ENCODE measurements around the gene CDH11. TPM values are rescaled to one million over a fixed set of nuclear protein-coding genes. Genes with fewer than 3 reads are reported as not detected.

Gene CDH11
- 100 to 1,000 TPM in 2 of 4 donors, 10 to 100 TPM in 2; 51.8 to 661 (median 96.5) TPM for total RNA-seq

- intact Hi-C loops (cut with DNase I; ENCODE audit: low total_unique reads) = no loop called here
- no peaks in the 10 kb centered on the region for H3K36me3 ChIP-seq
- H3K9me3 ChIP-seq = no peaks in the 10 kb centered on the region
- no peaks in the 10 kb centered on the region for H3K27me3 ChIP-seq
- H3K4me3 ChIP-seq = peak within 1 kb of the TSS; percentile 68 to 90
- peak; percentile 78 to 83 for DNase-seq
- H3K27ac ChIP-seq = peak within 1 kb of the TSS; percentile 94
- no peaks in the 10 kb centered on the region for H3K4me1 ChIP-seq
- peak; percentile 28 to 87 (median 52) for TF ChIP-seq CTCF (IDR thresholded peaks at IDR 0.05)
- TF ChIP-seq POLR2A (IDR thresholded peaks at IDR 0.05) = peak; percentile 41 to 65
Measured at GRCh38 chr16:65121870-65122723, at the start of gene CDH11. Gene CDH11 (minus strand): TSS chr16:65122063. CDS start chr16:65004869, 117,194 bp downstream.

GRCh38 chr16:65154321-65154720, 32.5 kb upstream of the CDH11 start:
- TF ChIP-seq CTCF (IDR thresholded peaks at IDR 0.05) (no peak), POLR2A (IDR thresholded peaks at IDR 0.05) (no peak)
- Histone ChIP-seq H3K36me3 (no peaks in the 10 kb centered on the region), H3K27ac (no peak overlapping the region), H3K9me3 (no peaks in the 10 kb centered on the region), H3K27me3 (no peaks in the 10 kb centered on the region), H3K4me1 (no peaks in the 10 kb centered on the region), H3K4me3 (no peak overlapping the region)
- DNase-seq = no peak
- intact Hi-C loops (cut with DNase I; ENCODE audit: low total_unique reads) = no loop called here

GRCh38 chr16:65153365-65154105, 31.7 kb upstream of the CDH11 start:
- no peaks in the 10 kb centered on the region for H3K27me3 ChIP-seq
- no peaks in the 10 kb centered on the region for H3K9me3 ChIP-seq
- no peaks in the 10 kb centered on the region for H3K4me1 ChIP-seq
- intact Hi-C loops (cut with DNase I; ENCODE audit: low total_unique reads) = no loop called here
- H3K27ac ChIP-seq = no peak overlapping the region
- no peaks in the 10 kb centered on the region for H3K36me3 ChIP-seq
- no peak overlapping the region for H3K4me3 ChIP-seq
- DNase-seq = no peak
- TF ChIP-seq CTCF (IDR thresholded peaks at IDR 0.05) (no peak), POLR2A (IDR thresholded peaks at IDR 0.05) (no peak)

- TF ChIP-seq POLR2A (IDR thresholded peaks at IDR 0.05) (no peak), CTCF (IDR thresholded peaks at IDR 0.05) (no peak)
- H3K27me3 ChIP-seq = no peaks in the 10 kb centered on the region
- no peak for DNase-seq
- no peaks in the 10 kb centered on the region for H3K36me3 ChIP-seq
- no peaks in the 10 kb centered on the region for H3K9me3 ChIP-seq
- H3K27ac ChIP-seq = no peak overlapping the region
- no peak overlapping the region for H3K4me3 ChIP-seq
- no peaks in the 10 kb centered on the region for H3K4me1 ChIP-seq
- intact Hi-C loops (cut with DNase I; ENCODE audit: low total_unique reads) = no loop called here
Measured at GRCh38 chr16:65148804-65149203, 26.9 kb upstream of the CDH11 start.

- intact Hi-C loops (cut with DNase I; ENCODE audit: low total_unique reads) = no loop called here
- no peak for TF ChIP-seq POLR2A (IDR thresholded peaks at IDR 0.05)
- TF ChIP-seq CTCF (IDR thresholded peaks at IDR 0.05) = no peak
- Histone ChIP-seq H3K4me3 (no peak overlapping the region), H3K4me1 (no peaks in the 10 kb centered on the region), H3K27me3 (no peaks in the 10 kb centered on the region), H3K9me3 (no peaks in the 10 kb centered on the region), H3K36me3 (no peaks in the 10 kb centered on the region), H3K27ac (no peak overlapping the region)
- no peak for DNase-seq
Measured at GRCh38 chr16:65142276-65142675, 20.4 kb upstream of the CDH11 start.
